Fibroblast of peridontal ligament (primary cell): ENCODE results near the gene DPPA4.
"Not testable (repeated sequence)": the region's sequence is repeated elsewhere in the genome, so short reads cannot be mapped to it uniquely, and the experiment has no call there.

Experiments
- DNase-seq: peaks from one replicate; pipeline ENCODE4 v3.0.0-alpha.2; 2010; ENCODE audit errors: extremely low read depth

The DPPA4 gene

DNA sequence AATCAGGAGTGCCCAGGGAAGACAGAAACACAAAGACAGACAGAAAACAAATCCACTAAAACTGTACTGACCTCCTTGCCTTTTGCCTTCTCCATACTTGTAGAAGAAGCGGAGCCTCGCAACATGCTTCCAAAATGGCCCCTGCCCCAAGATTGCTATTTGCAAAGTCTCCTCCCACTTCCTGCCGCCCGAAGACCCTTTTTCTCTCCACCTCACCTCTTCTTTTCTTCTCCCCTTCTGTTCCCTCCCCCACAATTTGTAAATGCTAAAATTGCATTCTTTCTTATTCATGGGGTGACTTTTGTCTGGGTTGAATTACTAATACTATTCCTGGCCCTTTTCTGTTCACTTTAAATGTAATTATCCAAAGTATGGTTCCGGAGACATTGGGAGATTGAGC is at the start of gene DPPA4:
DPPA4 (minus strand) TSS at position 154 of the 400 bp plus-strand sequence; CDS start at position 125, 29 bp downstream.
- DNase-seq = no peak

DNA sequence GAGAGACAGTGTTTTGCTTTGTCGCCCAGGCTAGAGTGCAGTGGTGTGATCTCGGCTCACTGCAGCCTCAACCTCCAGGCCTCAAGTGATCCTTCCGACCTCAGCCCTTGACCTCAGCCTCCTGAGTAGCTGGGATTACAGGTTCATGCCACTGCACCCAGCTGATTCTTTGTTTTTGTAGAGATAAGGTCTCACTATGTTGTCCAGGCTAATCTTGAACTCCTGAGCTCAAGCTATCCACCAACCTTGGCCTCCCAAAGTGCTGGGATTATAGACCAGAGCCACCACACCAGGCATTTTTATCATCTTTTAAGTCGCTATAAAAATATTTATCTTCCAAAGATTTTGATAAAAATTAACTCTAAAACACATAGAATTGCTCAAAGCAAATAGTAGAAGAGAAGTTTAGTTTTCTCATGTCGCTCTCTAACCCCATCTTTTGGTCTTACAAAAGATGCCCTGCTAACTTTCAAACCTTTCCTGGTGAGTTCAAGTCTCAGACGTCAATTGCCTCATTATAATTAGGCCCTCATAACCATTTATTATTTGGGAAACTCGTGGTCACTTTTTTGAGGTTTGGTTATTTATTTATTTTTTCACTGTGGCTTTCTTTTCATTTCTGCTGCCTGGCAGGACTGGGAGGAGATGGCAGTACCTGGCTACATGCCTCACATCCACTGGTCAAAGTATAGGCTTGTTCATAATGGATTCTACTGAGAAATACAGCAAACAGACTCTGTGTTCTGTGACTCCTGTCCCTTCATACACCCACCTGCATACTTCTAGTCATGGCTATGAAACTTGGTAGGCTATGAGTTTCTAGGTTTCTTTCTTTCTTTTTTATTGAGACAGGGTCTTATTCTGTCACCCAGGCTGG is 48.3 kb upstream of the DPPA4 start:
- DNase-seq = no peak

- no peak for DNase-seq
These were observed 46.8 kb upstream of the DPPA4 start for GRCh38 chr3:109384164-109384563.

- no peak for DNase-seq
These were observed 45.2 kb upstream of the DPPA4 start for GRCh38 chr3:109382588-109382987.

- no peak for DNase-seq
These were observed 38.6 kb upstream of the DPPA4 start for GRCh38 chr3:109375975-109376374.

- DNase-seq = not testable (repeated sequence)
These were observed 37.1 kb upstream of the DPPA4 start for GRCh38 chr3:109374434-109374833.

DNA sequence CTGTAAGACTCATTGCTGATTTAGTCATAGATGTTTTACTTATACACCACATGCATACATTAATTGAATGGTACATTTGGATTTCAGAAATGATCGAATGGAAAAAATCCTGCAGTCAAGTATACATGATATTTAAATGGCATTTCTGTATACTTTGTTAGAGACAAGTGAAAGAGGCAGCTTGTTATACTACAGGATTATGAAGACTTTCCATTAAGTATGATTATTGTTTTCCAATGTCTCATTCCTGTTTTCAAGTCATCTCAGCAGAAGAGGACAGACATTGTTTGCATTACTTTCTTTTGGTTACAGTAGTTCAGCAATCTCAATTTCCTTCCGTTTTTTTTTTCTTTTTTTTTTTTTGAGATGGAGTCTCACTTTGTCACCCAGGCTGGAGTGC is 36.6 kb upstream of the DPPA4 start:
- DNase-seq = no peak

DNA sequence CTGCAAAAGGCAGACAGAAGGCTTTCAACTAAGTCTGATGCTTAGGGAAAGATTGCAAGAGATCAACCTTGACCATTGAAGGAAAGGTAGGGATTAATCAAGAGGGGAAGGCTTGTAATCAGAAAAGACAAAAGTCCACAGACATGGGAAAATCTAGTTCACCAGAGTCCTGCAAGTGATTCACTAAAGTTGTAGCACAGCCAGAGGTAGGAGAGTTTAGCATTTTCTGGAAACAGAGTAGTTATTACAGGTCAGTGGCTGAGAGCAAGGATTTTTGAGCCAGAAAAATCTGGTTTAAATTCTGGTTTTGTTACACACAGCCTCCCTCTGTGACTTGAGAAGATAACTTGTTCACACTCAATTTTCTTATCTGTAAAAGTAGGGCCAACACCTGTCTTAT is 35.3 kb upstream of the DPPA4 start:
- no peak for DNase-seq

DNA sequence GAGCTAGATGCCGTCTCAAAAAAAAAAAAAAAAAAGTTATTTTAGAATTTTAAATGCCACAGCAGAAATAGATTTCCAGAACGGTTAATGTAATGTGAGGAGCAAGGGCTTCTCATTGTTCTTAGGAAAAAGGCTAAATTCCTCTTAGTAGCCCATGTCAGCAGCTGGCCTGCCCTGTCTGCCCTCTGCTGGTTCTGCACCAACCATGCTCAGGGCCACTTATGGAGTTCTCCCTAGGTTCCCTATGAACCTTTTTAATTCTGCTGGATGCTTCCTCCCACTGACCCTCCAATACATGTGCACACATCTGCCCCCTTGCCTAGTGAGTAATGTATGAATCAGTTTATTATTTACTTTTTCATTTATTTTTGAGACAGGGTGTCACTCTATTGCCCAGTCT is 32.2 kb upstream of the DPPA4 start:
- DNase-seq = no peak

- no peak for DNase-seq
These were observed 26.7 kb upstream of the DPPA4 start for GRCh38 chr3:109364088-109364487.

DNA sequence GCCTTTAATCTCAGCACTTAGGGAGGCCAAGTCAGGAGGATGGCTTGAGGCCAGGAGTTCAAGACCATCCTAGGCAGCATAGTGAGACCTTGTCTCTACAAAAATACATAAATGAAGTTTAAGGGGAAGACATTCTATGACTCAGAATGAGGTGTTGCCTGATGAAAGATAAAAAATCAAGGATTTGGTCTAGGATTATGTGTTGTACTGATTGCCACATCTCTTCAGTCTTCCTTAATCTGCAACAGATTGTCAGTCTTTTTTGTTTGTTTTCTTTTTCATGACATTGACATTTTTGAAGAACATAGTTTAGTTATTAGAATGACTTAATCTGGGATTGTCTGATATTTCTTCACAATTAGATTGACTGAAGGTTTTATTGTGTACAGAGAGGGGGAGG is 26.3 kb upstream of the DPPA4 start:
- DNase-seq = no peak

- DNase-seq = no peak
These were observed 25.5 kb upstream of the DPPA4 start for GRCh38 chr3:109362823-109363222.

GRCh38 chr3:109358809-109359208 is 21.5 kb upstream of the DPPA4 start:
- DNase-seq = not testable (repeated sequence)

GRCh38 chr3:109356442-109357155 is 19.3 kb upstream of the DPPA4 start:
- DNase-seq = no peak

- no peak for DNase-seq
These were observed 18.5 kb upstream of the DPPA4 start for GRCh38 chr3:109355625-109356441.

GRCh38 chr3:109353057-109353456 is 15.7 kb upstream of the DPPA4 start:
- DNase-seq = no peak

- DNase-seq = no peak
These were observed 13.9 kb upstream of the DPPA4 start for GRCh38 chr3:109351231-109351630.

GRCh38 chr3:109346770-109347295 is 9.5 kb upstream of the DPPA4 start:
- peak; percentile 8 for DNase-seq

GRCh38 chr3:109346099-109346498 is 8.8 kb upstream of the DPPA4 start:
- DNase-seq = no peak

DNA sequence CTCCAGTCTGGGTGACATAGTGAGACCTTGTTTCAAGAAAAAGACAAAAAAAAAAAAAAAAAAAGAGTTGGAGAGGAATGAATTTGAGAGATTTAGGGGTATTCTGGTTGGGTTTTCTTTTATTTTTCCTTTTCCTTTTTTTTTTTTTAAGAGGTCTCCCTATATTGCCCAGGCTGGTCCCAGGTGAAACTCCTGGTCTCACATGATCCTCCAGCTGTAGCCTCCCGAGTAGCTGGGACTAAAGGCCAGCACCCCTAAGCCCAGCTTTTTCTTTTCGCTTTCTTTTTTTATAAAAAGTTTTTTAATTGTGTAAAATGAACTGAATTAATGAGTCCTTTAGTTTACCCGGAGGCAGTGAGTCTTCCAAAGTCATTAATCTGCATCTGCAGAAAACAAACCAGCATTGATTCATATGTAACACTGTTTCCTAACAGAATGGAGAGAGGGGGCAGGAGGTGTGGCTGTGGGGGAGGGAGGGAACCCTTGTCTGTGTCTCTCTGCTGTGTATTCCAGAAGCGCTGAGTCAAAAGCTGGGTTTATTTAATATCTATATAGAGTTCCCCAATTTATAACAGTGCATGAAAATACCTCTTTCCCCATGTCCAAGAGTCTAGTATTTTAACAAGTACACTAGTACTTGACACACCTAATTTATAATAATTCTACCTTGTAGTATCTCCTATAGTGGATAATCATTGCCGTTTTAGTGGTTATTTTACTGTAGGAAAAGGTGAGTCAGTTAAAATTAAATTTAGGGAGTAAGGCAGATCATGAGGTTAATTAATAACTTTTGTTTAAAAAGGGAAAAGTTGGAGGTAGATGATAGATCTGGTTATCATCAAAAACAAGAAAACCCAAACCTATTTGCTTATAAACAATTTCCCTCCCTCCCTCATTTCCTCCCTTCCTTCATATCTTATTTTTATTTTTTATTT is 2.6 kb upstream of the DPPA4 start:
- DNase-seq = no peak

- DNase-seq = no peak
These were observed 1.9 kb upstream of the DPPA4 start for GRCh38 chr3:109339197-109339596.
